Measurements from ENCODE around the gene RFLNA.

DNA sequence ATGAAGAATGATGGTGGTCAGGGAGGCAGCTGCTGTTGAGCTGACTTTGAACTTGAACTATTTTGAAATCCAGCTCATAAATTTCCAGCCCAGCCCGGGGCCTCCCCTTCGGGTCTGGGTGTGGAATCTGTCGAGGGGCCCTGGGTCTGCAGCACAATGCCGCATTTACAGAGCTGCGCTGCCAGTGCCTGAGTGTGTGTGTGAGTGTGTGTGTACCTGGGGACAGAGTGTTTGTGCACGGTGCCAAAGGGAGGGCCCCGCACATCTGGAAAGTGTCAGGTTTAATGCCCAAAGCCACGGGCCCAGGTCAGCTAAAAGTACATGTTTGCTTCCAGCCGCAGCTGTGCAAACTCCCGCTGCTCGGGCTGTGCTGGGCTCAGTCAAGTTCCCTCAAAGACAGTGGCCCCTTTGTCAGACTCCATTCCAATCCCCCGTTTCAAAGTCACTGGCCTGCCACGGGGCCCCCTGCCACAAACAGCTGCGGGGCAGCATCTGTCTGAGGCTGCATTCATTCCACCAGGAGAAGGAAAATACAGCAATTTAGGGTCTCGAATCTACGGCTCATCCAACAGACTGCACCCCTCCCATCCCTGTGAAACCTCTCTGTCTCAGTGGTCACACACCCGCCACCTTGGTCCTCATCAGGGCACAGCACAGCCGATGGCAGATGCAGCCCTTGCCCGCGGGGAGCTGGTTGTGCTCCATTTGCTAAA lies 16.3 kb upstream of the RFLNA start:
- TF ChIP-seq, protein P1, sequence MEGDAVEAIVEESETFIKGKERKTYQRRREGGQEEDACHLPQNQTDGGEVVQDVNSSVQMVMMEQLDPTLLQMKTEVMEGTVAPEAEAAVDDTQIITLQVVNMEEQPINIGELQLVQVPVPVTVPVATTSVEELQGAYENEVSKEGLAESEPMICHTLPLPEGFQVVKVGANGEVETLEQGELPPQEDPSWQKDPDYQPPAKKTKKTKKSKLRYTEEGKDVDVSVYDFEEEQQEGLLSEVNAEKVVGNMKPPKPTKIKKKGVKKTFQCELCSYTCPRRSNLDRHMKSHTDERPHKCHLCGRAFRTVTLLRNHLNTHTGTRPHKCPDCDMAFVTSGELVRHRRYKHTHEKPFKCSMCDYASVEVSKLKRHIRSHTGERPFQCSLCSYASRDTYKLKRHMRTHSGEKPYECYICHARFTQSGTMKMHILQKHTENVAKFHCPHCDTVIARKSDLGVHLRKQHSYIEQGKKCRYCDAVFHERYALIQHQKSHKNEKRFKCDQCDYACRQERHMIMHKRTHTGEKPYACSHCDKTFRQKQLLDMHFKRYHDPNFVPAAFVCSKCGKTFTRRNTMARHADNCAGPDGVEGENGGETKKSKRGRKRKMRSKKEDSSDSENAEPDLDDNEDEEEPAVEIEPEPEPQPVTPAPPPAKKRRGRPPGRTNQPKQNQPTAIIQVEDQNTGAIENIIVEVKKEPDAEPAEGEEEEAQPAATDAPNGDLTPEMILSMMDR (conservative IDR thresholded peaks at IDR 0.05): no peak
- no peak for TF ChIP-seq ZFX (IDR thresholded peaks at IDR 0.05)
